Ishikawa (cell line): ENCODE data around the gene RNF112.

ENCODE experiments used
- CEBPB ChIP-seq: IDR thresholded peaks from 2 replicates; pipeline ENCODE4 v1.6.1; 2012
- CREB1 ChIP-seq: IDR thresholded peaks from 2 replicates; pipeline ENCODE4 v1.6.1; 2012; ENCODE audit warnings: low read depth
- EGR1 ChIP-seq: IDR thresholded peaks from 2 replicates; pipeline ENCODE4 v1.6.1; 2012
- EP300 ChIP-seq: IDR thresholded peaks from 2 replicates; pipeline ENCODE4 v1.6.1; 2012; ENCODE audit warnings: borderline replicate concordance
- FOXM1 ChIP-seq: IDR thresholded peaks from 2 replicates; pipeline ENCODE4 v1.6.1; 2012; ENCODE audit warnings: low read depth, borderline replicate concordance
- NFIC ChIP-seq: IDR thresholded peaks from 2 replicates; pipeline ENCODE4 v1.6.1; 2012
- RAD21 ChIP-seq: IDR thresholded peaks from 2 replicates; pipeline ENCODE4 v1.6.1; 2012; ENCODE audit warnings: low read depth
- TAF1 ChIP-seq: IDR thresholded peaks from 2 replicates; pipeline ENCODE4 v1.6.1; 2012; ENCODE audit warnings: low read depth, mild to moderate bottlenecking
- TCF12 ChIP-seq: IDR thresholded peaks from 2 replicates; pipeline ENCODE4 v1.6.1; 2012; ENCODE audit warnings: low read depth
- TEAD4 ChIP-seq: IDR thresholded peaks from 2 replicates; pipeline ENCODE4 v1.6.1; 2012
- YY1 ChIP-seq: IDR thresholded peaks from 2 replicates; pipeline ENCODE4 v1.6.1; 2012; ENCODE audit warnings: low read depth
- ZBTB7A ChIP-seq: IDR thresholded peaks from 2 replicates; pipeline ENCODE4 v1.6.1; 2012; ENCODE audit warnings: low read depth
- TF ChIP-seq, protein P1 (sequence below): IDR thresholded peaks from 2 replicates; pipeline ENCODE4 v1.6.1; 2012
- TF ChIP-seq, protein P2 (sequence below): IDR thresholded peaks from 2 replicates; pipeline ENCODE4 v1.6.1; 2012; ENCODE audit warnings: low read depth, mild to moderate bottlenecking
- TF ChIP-seq, protein P3 (sequence below): IDR thresholded peaks from 2 replicates; pipeline ENCODE4 v1.6.1; 2012

Gene RNF112

DNA sequence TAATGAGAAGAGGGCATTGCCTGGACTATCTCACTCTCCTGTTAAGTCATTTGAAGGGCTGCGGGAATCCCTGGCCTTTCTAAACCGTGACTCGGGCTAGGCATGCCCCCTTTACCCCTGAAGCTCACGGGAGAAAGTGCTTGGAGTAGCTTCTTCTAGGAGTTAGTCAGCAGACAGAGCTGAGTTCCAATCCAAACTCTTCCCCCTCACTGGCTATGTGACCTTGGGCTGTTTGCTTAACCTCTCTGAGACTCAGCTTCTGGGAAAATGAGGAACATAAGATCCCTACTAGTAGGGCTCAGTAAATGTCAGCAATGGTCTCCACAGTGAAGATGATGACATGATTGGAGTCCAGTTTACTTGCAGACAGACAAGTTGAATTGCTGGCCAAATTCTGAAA is 42.8 kb upstream of the RNF112 start:
- TF ChIP-seq RAD21: no peak
- TF ChIP-seq, protein P1, sequence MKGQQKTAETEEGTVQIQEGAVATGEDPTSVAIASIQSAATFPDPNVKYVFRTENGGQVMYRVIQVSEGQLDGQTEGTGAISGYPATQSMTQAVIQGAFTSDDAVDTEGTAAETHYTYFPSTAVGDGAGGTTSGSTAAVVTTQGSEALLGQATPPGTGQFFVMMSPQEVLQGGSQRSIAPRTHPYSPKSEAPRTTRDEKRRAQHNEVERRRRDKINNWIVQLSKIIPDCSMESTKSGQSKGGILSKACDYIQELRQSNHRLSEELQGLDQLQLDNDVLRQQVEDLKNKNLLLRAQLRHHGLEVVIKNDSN: no peak
- no peak for TF ChIP-seq CREB1
- no peak for TF ChIP-seq TAF1
- TF ChIP-seq, protein P2, sequence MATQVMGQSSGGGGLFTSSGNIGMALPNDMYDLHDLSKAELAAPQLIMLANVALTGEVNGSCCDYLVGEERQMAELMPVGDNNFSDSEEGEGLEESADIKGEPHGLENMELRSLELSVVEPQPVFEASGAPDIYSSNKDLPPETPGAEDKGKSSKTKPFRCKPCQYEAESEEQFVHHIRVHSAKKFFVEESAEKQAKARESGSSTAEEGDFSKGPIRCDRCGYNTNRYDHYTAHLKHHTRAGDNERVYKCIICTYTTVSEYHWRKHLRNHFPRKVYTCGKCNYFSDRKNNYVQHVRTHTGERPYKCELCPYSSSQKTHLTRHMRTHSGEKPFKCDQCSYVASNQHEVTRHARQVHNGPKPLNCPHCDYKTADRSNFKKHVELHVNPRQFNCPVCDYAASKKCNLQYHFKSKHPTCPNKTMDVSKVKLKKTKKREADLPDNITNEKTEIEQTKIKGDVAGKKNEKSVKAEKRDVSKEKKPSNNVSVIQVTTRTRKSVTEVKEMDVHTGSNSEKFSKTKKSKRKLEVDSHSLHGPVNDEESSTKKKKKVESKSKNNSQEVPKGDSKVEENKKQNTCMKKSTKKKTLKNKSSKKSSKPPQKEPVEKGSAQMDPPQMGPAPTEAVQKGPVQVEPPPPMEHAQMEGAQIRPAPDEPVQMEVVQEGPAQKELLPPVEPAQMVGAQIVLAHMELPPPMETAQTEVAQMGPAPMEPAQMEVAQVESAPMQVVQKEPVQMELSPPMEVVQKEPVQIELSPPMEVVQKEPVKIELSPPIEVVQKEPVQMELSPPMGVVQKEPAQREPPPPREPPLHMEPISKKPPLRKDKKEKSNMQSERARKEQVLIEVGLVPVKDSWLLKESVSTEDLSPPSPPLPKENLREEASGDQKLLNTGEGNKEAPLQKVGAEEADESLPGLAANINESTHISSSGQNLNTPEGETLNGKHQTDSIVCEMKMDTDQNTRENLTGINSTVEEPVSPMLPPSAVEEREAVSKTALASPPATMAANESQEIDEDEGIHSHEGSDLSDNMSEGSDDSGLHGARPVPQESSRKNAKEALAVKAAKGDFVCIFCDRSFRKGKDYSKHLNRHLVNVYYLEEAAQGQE: no peak
- TF ChIP-seq CEBPB: no peak
- TF ChIP-seq YY1: no peak
- no peak for TF ChIP-seq EP300
- TF ChIP-seq TCF12: no peak
- no peak for TF ChIP-seq FOXM1
- no peak for TF ChIP-seq TEAD4
- TF ChIP-seq NFIC: no peak
- TF ChIP-seq, protein P3, sequence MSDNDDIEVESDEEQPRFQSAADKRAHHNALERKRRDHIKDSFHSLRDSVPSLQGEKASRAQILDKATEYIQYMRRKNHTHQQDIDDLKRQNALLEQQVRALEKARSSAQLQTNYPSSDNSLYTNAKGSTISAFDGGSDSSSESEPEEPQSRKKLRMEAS: no peak
- TF ChIP-seq EGR1: no peak

DNA sequence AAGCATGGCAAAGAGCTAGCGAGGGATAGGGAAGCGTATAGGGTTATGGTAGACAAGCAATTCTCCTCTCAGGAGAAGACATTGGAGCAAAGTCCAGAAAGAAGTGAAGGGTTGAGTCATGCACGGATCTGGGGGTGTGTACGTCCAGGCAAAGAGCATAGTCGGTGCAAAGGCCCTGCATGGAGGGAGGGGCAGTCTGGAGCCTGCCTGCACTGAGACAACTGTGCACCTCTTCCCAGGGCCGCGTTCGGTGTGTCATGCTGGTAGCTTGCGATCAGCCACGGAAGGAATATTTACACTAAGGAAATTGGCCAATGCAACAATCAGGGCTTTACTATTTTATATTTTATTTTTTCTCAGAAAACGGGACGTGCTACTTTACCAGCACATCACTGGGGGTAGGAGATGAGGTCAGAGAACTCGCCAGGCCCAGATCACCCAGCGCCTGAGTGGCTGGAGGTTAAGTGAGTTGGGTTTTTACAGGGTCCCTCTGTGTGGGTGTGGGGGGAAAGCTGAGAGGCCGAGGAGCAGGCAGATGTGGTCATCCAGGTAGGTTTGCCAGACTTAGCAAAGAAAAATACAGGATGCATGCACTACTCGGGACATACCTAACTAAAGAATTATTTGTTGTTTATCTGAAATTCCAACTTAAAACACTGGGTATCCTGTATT is 41.8 kb upstream of the RNF112 start:
- TF ChIP-seq FOXM1 (no peak), NFIC (no peak), EGR1 (no peak), CREB1 (no peak)
- TF ChIP-seq, protein P1: no peak
- TF ChIP-seq, protein P2: no peak
- TF ChIP-seq, protein P3: no peak

DNA sequence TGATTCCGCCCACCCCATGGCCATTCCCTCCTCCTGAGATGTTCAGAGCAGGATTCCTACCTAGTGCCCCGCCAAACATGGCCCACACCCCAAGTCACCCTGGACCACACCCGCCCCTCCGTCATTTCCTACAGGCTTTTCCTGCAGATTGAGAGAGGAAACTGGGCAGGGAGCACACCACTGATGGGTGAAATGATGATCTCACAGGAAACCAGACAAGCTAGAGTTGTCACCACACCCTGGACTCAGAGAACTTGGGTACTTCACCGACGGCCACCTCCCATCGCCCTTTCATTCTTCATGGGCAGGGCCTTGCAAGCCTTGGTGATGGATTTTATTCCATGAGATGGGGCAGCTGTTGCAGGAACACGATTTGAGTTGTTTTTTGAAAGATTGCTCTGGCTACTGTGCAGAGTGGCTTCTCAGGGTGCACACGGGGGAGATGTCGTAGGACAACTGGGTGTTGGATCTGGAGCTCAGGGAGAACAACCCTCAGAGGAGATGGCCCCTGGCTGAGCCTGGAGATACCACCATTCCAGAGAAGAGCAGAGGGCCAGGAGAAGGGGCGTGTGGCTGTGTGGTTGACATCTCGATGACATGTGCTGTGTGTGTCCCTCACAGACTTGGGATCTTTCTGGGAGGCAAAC is 41.1 kb upstream of the RNF112 start:
- no peak for TF ChIP-seq EP300
- no peak for TF ChIP-seq FOXM1
- TF ChIP-seq TCF12: no peak
- TF ChIP-seq, protein P1: no peak
- TF ChIP-seq ZBTB7A: no peak
- no peak for TF ChIP-seq TEAD4
- no peak for TF ChIP-seq NFIC
- TF ChIP-seq CEBPB: no peak
- TF ChIP-seq, protein P3: no peak
- no peak for TF ChIP-seq CREB1
- TF ChIP-seq RAD21: no peak
- TF ChIP-seq, protein P2: no peak
- no peak for TF ChIP-seq YY1
- no peak for TF ChIP-seq EGR1
- TF ChIP-seq TAF1: no peak
